Panc1 (cell line): ENCODE measurements around the gene SULF2. TPM values are rescaled to one million over a fixed set of nuclear protein-coding genes. Genes with fewer than 3 reads are reported as not detected.
A peak's percentile ranks its signal among the peaks of the same experiment; 100 is the strongest.

Source experiments
- ATAC-seq: fragments of 200-7000 bp; cut with Tn5 transposase; 2 replicates; pipeline ENCODE4 v1.9.1; 2020; ENCODE audit warnings: mild to moderate bottlenecking, moderate library complexity
- BruUV-seq: library from RNA; stranded (reverse); fragments of 400-500 nt; replicated peaks from 2 replicates; lab custom pipeline; 2021; lab: Mats Ljungman, UMichigan
- CTCF ChIA-PET: fragments of 300-600 bp; sonication (Branson Sonifier 250); formaldehyde crosslinking; loops from one replicate; lab custom pipeline; 2022; ENCODE audit warnings: antibody characterized with exemption; lab: Charles Lee
- POLR2A ChIA-PET: fragments of 300-600 bp; sonication (Branson Sonifier 250); formaldehyde crosslinking; loops from one replicate; lab custom pipeline; 2022; ENCODE audit warnings: antibody characterized with exemption; lab: Charles Lee
- DNase-seq: peaks from one replicate; pipeline ENCODE4 v3.0.0-alpha.2; 2010; ENCODE audit warnings: low read depth, low spot score
- H3K27ac ChIP-seq: 2 replicates; pipeline ENCODE4 v1.5.1; 2011; ENCODE audit warnings: mild to moderate bottlenecking, low read length, inconsistent platforms
- H3K27me3 ChIP-seq: fragments of 200-500 bp; sonication (Bioruptor generic); 2 replicates; pipeline ENCODE4 v1.6.0; 2014; ENCODE audit warnings: low read length, inconsistent platforms; ENCODE audit not compliant: control insufficient read depth, insufficient read depth
- H3K36me3 ChIP-seq: fragments of 200-500 bp; sonication (Bioruptor generic); 2 replicates; pipeline ENCODE4 v1.5.1; 2014; ENCODE audit warnings: inconsistent platforms, mild to moderate bottlenecking, low read length, moderate library complexity; ENCODE audit not compliant: control insufficient read depth, insufficient read depth
- H3K4me1 ChIP-seq: 2 replicates; pipeline ENCODE4 v1.5.1; 2011; ENCODE audit warnings: inconsistent platforms, mild to moderate bottlenecking, low read length, moderate library complexity; ENCODE audit not compliant: control insufficient read depth, insufficient read depth
- H3K4me3 ChIP-seq, 2 experiments: 2 replicates each; pipeline ENCODE4 v1.5.1; 2011 to 2012; ENCODE audit warnings: low read depth in 2 of 2, low read length in 2 of 2, mild to moderate bottlenecking in 2 of 2, inconsistent platforms in 1 of 2, moderate library complexity in 1 of 2
- H3K9me3 ChIP-seq: fragments of 200-500 bp; sonication (Bioruptor generic); 2 replicates; pipeline ENCODE4 v1.5.1; 2014; ENCODE audit warnings: low read depth, mild to moderate bottlenecking, inconsistent platforms, low read length, moderate library complexity; ENCODE audit not compliant: control insufficient read depth, insufficient read depth
- CTCF ChIP-seq: fragments of 450-650 bp; IDR thresholded peaks from 2 replicates; pipeline ENCODE4 v1.5.1; 2017; ENCODE audit warnings: mild to moderate bottlenecking
- POLR2AphosphoS5 ChIP-seq: IDR thresholded peaks from 2 replicates; pipeline ENCODE4 v1.6.1; 2012; ENCODE audit warnings: mild to moderate bottlenecking, low read depth, low read length, moderate library complexity
- REST ChIP-seq, 2 experiments: IDR thresholded peaks; 2 replicates each; pipeline ENCODE4 v1.6.1; 2011 to 2012; ENCODE audit warnings: low read depth in 2 of 2, control low read depth in 1 of 2, low read length in 1 of 2, mild to moderate bottlenecking in 1 of 2, moderate library complexity in 1 of 2; ENCODE audit not compliant: insufficient read depth in 1 of 2
- SIN3A ChIP-seq: IDR thresholded peaks from 2 replicates; pipeline ENCODE4 v1.6.1; 2012; ENCODE audit warnings: low read depth, mild to moderate bottlenecking, low read length, moderate library complexity, borderline replicate concordance; ENCODE audit not compliant: insufficient read depth
- TCF7L2 ChIP-seq: IDR thresholded peaks from 2 replicates; pipeline ENCODE4 v1.6.1; 2011; ENCODE audit warnings: mild to moderate bottlenecking, low read depth, low read length, inconsistent platforms
- in situ Hi-C: cut with HindIII; loops from 2 replicates; pipeline ENCODE4 v1.10.0; 2016; ENCODE audit warnings: low sequenced_read_pairs, low pct_unique_long_range_greater_than_20kb
- intact Hi-C: fragments of 100-400 bp; cut with micrococcal nuclease; formaldehyde crosslinking; loops from one replicate; pipeline ENCODE4 v1.10.0; 2022; ENCODE audit not compliant: unreplicated experiment
- total RNA-seq: library from RNA; stranded (reverse); gene quantifications from one replicate; pipeline ENCODE4 v1.2.1, GENCODE V29; 2021; ENCODE audit not compliant: unreplicated experiment

SULF2 gene
- total RNA-seq, 1 experiment from 2014 or later: 1.4 TPM

- BruUV-seq: no TSS peak
- ATAC-seq (no peak), DNase-seq (no peak)
- Histone ChIP-seq H3K9me3 (no peaks in the 10 kb centered on the region), H3K27ac (no peak overlapping the region), H3K4me1 (peaks cover 10% of the 10 kb centered on the region; the same call in 1 of the 2 replicates), H3K27me3 (no peaks in the 10 kb centered on the region), H3K36me3 (0 out of 2 replicates have a peak, but pooled peaks cover 4% of the 10 kb centered on the region), H3K4me3 (no peak overlapping the region)
- intact Hi-C loops (loop anchor here (10.0 kb wide), 3 partner anchors 117 to 417 kb away; partner anchors contain the start of gene NCOA3), in situ Hi-C loops (no loop called here)
- no peak for TF ChIP-seq CTCF
- no peak for TF ChIP-seq TCF7L2
- no peak for TF ChIP-seq REST (IDR thresholded peaks at IDR 0.05; ENCODE audit: insufficient read depth in 1 of 2, low read depth in 2 of 2, low read length in 1 of 2)
- TF ChIP-seq POLR2AphosphoS5: no peak
- no peak for TF ChIP-seq SIN3A
- POLR2A ChIA-PET: interaction anchor here (0.6 kb wide), 1 partner anchor 1147 kb away, joined by 3 read pairs; no protein-coding TSS in a partner anchor
- CTCF ChIA-PET: interaction anchor here (0.6 kb wide), 1 partner anchor 408 kb away, joined by 3 read pairs; no protein-coding TSS in a partner anchor
These were observed 163.1 kb downstream of the SULF2 start for GRCh38 chr20:47622118-47622665.

GRCh38 chr20:47620808-47621805, 164.2 kb downstream of the SULF2 start:
- intact Hi-C loops: loop anchor here (10.0 kb wide), 3 partner anchors 116 to 416 kb away; partner anchors contain the start of gene NCOA3

More at GRCh38 chr20:47620808-47621805, 164.2 kb downstream of the SULF2 start:
- TF ChIP-seq REST (IDR thresholded peaks at IDR 0.05; ENCODE audit: insufficient read depth in 1 of 2, low read depth in 2 of 2, low read length in 1 of 2) (no peak), TCF7L2 (no peak), SIN3A (no peak), POLR2AphosphoS5 (no peak), CTCF (peak; percentile 85; the same call in 1 of the 2 replicates)
- no peak for ATAC-seq
- H3K27ac ChIP-seq: no peak overlapping the region
- in situ Hi-C loops: no loop called here
- no peaks in the 10 kb centered on the region for H3K27me3 ChIP-seq
- no TSS peak for BruUV-seq
- H3K9me3 ChIP-seq: no peaks in the 10 kb centered on the region
- ChIA-PET CTCF (interaction anchor here (0.6 to 1.4 kb wide), 8 partner anchors 11 to 407 kb away, joined by 3 to 6 read pairs (median 3); partner anchors contain the start of gene NCOA3), POLR2A (interaction anchor here (0.6 kb wide), 1 partner anchor 1148 kb away, joined by 3 read pairs; no protein-coding TSS in a partner anchor)
- DNase-seq: peak; percentile 35
- H3K36me3 ChIP-seq: no peaks in the 10 kb centered on the region
- H3K4me1 ChIP-seq: peaks cover 10% of the 10 kb centered on the region; the same call in 1 of the 2 replicates
- H3K4me3 ChIP-seq: no peak overlapping the region
